H1 (cell line): ENCODE data around the gene SLC6A12. TPM values are rescaled to one million over a fixed set of nuclear protein-coding genes. Genes with fewer than 3 reads are reported as not detected.

Experiments used
- ATF2 ChIP-seq: IDR thresholded peaks from 2 replicates; pipeline ENCODE4 v1.6.1; 2012; ENCODE audit warnings: low read length, inconsistent platforms
- CBX5 ChIP-seq: fragments of 300-800, 300-1000 bp; sonication (generic); IDR thresholded peaks from 2 replicates; pipeline ENCODE4 v1.7.1; 2016; ENCODE audit warnings: antibody characterized with exemption, low read length, low read depth
- CEBPB ChIP-seq: IDR thresholded peaks from 2 replicates; pipeline ENCODE4 v1.6.1; 2012; ENCODE audit warnings: low read depth, low read length
- CHD2 ChIP-seq: IDR thresholded peaks from 2 replicates; pipeline ENCODE4 v1.6.1; 2012; ENCODE audit warnings: low read length, improper control_type of control experiment
- EZH2 ChIP-seq: fragments of 200-600 bp; sonication (generic); IDR thresholded peaks from 2 replicates; pipeline ENCODE4 v1.7.1; 2012; ENCODE audit warnings: low read depth, mild to moderate bottlenecking, moderate library complexity, low read length, inconsistent platforms; ENCODE audit not compliant: severe bottlenecking
- PHF8 ChIP-seq: fragments of 200-600 bp; sonication (generic); conservative IDR thresholded peaks from 2 replicates; pipeline ENCODE4 v1.7.1; 2012; ENCODE audit warnings: low read depth, mild to moderate bottlenecking, inconsistent platforms, low read length, moderate library complexity
- SIRT6 ChIP-seq: IDR thresholded peaks from one replicate; pipeline ENCODE4 v1.7.1; 2012; ENCODE audit warnings: low read length, inconsistent platforms
- polyA plus RNA-seq, 7 experiments: library from polyadenylated mRNA; depleted of rRNA in 3 of 7; stranded (reverse) in 5 of 7; unstranded in 2 of 7; fragments of >200 nt in 5 of 7; fragments of 200-250 nt in 2 of 7; gene quantifications; 1 replicate in 5 of 7; 2 replicates in 1 of 7; 4 replicates in 1 of 7; pipeline versions ENCODE4 v1.2.1 to v1.2.3, GENCODE V29; 2011 to 2013; ENCODE audit warnings: missing spikeins in 2 of 7, mixed read lengths in 2 of 7
- total RNA-seq: library from RNA; stranded (reverse); fragmentation: NEBNext Ultra II Directional; extraction: Animal tissue kit (Norgen Biotek cat#: 25700); gene quantifications from 2 replicates; pipeline ENCODE4 v1.2.1, GENCODE V29; 2021

Gene SLC6A12
- total and polyA plus RNA-seq, 2 of the 8 experiments (the other 6 are each of a cell fraction or from before 2014, with no cell fraction given) = 0.70 to 1.1 TPM

GRCh38 chr12:181921-182320 is 32.0 kb downstream of the SLC6A12 start (continued):
- TF ChIP-seq ATF2 (no peak), SIRT6 (no peak), CBX5 (no peak), EZH2 (no peak), PHF8 (no peak), CHD2 (no peak), CEBPB (no peak)
- TF ChIP-seq, all 59 proteins: peak for 0
